GM12801 (cell line): Measurements from ENCODE around the gene ANKRD65.

ENCODE experiments used
- CTCF ChIP-seq: IDR thresholded peaks from one replicate; pipeline ENCODE4 v1.5.1; 2011; ENCODE audit warnings: control low read depth; ENCODE audit not compliant: insufficient read length; ENCODE audit errors: extremely low read depth

ANKRD65 gene

GRCh38 chr1:1406101-1406820 lies 14.8 kb downstream of the ANKRD65 start:
- TF ChIP-seq CTCF, result no peak

DNA sequence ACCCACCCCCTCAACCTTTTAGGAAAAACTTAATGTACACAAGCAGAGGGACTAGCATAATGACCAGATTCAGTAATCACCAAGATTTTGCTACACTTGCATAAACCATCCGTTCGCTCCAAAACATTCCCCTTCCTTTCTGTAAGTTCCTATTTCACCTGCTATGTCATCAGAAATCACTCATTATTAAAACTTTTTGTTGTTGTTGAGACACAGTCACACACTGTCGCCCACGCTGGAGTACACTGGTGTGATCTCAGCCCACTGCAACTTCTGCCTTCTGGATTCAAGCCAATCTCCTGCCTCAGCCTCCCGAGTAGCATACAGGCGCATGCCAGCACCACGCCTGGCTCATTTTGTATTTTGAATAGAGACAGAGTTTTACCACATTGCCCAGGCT lies 17.4 kb downstream of the ANKRD65 start:
- no peak for TF ChIP-seq CTCF

- TF ChIP-seq CTCF, result no peak
These were observed 18.8 kb downstream of the ANKRD65 start for GRCh38 chr1:1402072-1402900.

- TF ChIP-seq CTCF, result no peak
These were observed 19.5 kb downstream of the ANKRD65 start for GRCh38 chr1:1401457-1402010.

DNA sequence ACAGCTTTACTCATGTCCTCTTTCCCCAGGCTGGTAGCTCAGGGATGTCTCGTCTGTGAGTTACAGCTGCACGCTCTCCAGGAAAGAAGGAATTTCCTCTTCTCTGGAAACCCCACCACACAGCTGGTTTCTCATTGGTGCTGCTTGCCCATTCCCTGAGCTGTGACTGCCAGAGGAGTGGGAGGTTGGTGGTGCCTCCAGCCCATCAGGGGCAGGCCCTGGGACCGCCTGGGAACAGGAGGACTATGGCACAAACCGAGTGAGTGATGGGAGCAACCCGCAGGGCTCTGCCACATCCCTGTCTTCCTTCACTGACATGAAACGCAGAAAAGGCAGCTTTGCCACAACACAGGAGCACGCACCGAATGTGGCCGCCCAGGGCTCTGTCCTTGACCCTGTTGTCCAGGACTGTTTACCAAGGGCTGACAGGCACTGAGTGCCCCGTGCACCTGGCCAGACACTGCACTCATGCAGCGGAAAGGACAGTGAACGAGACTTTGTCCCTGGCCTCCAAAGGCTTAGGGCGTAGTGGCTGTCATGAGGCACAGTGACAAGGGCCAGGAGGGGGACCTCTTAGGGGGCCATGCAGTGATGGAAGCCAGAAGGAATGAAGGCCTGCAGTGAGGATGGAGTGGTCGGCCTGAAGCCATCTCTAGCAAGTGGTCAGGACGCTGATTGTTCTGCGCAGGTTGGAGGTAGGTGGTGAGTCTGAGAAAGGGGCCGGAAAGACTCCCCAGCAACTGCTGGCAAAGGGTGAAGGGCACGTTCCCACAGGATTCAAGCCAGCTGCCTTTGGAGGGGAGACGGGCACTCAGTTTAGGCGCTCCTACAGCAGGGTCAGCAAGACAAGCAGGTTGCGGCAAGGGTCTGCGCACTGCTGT lies 20.3 kb downstream of the ANKRD65 start:
- no peak for TF ChIP-seq CTCF

- no peak for TF ChIP-seq CTCF
These were observed 21.1 kb downstream of the ANKRD65 start for GRCh38 chr1:1399872-1400575.
